Hepatocyte (in vitro differentiated cells): ENCODE measurements around the gene MRPS22.

Experiments
- EZH2 ChIP-seq: fragments of 200-600 bp; sonication (generic); IDR thresholded peaks from 2 replicates; pipeline ENCODE4 v1.6.1; 2016; ENCODE audit warnings: antibody characterized with exemption, mild to moderate bottlenecking, borderline replicate concordance
- TF ChIP-seq, protein P1 (sequence below): fragments of 200-600 bp; sonication (generic); IDR thresholded peaks from 2 replicates; pipeline ENCODE4 v1.5.1; 2016; ENCODE audit warnings: antibody characterized with exemption, mild to moderate bottlenecking; ENCODE audit not compliant: poor library complexity

GRCh38 chr3:139355891-139356290 lies 12.1 kb downstream of the MRPS22 start:
- TF ChIP-seq EZH2, result no peak
- TF ChIP-seq, protein P1, sequence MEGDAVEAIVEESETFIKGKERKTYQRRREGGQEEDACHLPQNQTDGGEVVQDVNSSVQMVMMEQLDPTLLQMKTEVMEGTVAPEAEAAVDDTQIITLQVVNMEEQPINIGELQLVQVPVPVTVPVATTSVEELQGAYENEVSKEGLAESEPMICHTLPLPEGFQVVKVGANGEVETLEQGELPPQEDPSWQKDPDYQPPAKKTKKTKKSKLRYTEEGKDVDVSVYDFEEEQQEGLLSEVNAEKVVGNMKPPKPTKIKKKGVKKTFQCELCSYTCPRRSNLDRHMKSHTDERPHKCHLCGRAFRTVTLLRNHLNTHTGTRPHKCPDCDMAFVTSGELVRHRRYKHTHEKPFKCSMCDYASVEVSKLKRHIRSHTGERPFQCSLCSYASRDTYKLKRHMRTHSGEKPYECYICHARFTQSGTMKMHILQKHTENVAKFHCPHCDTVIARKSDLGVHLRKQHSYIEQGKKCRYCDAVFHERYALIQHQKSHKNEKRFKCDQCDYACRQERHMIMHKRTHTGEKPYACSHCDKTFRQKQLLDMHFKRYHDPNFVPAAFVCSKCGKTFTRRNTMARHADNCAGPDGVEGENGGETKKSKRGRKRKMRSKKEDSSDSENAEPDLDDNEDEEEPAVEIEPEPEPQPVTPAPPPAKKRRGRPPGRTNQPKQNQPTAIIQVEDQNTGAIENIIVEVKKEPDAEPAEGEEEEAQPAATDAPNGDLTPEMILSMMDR, result no peak
